GM03348 (cell line): Measurements from ENCODE around the gene PPP1R10.

ENCODE experiments used
- DNase-seq: peaks from one replicate; pipeline ENCODE4 v3.0.0; 2012; ENCODE audit warnings: low spot score

PPP1R10 gene

GRCh38 chr6:30556066-30556905, 60.8 kb downstream of the PPP1R10 start, which contains the start of gene GNL1:
Gene GNL1 (minus strand): TSS chr6:30556489. CDS start chr6:30556203, 286 bp downstream.
- peak; percentile 91 for DNase-seq

DNA sequence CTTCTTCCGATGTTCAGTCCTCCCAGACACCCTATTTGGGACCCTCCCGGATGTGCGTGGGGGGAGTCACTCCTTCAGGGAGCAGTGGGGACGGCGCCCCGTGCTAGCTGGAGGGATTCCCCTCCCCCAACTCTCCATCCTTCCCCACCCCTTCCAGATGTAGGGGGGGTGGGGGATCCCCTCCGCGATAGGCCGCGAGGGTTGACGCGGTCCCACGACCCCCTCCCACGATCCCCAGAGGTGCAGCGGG, 61.3 kb downstream of the PPP1R10 start:
- DNase-seq: no peak

DNA sequence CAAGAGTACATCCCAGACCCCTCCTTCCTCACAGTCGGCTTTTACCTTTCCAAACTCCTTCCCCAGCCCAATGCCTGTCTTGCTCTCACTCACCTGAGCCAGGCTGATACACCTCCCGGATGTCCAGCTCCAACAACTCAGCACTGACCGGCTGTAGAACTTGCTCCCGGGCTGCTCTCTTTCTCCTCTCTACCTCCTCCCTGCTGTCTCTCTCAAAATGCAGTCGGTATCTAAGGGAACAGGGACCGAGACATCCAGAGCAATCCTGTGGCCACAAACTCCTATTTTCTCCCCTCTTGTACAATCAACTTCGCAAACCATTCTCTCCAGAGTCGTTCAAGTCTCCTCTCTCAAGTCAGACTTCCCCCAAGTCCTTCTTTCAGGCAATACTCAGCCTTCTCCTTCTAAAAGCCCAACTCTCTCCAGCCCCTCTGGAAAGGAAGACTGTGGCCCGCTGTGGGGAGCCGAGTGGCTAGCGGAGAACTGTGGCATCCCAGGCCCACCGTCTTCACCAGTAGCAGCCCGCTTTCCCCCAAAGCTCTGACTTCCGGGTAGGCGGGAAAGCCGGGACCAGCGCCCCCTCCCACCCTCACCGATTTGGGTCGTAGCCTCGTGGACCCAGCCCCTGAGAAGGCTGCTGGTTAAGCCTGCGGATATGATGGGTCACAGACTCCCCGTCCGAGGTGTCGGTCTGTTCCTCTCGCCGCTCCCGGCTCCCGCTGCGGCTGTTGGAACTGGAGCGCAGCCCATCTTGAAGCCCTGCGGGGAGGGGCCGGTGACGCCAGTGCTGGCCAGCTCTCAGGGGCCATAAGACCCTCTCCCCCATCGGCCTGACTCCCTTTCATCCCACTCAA, 61.9 kb downstream of the PPP1R10 start:
- peak; percentile 65 for DNase-seq

DNA sequence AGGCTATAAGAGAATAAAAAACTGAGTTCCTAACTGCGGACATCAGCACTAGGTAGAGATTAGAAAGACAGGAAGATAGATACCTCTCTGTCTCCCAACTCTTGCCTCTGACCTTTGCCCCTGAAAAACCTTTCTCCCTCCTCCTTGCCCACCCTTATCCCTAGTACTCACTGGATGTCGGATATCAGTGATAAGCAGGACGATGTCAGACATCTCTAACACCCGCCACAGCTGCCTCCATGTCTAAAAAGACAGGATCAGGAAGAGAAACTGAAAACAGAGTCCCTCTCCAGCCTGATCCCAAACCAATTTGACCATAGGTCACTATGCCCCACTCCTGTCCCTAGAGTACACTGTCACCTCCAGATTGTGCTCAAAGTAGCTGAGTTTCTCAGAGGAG, 62.6 kb downstream of the PPP1R10 start:
- no peak for DNase-seq
